ENCODE results near the gene DGKH.

The DGKH gene

GRCh38 chr13:42076309-42076713, 27.9 kb downstream of the DGKH start:
- Histone ChIP-seq H3K4me3 (ENCODE audit: low read depth, low read length) (no peak overlapping the region), H3K9me3 (ENCODE audit: severe bottlenecking) (no peaks in the 10 kb centered on the region), H3K36me3 (no peaks in the 10 kb centered on the region), H3K27ac (no peak overlapping the region), H3K27me3 (ENCODE audit: insufficient read depth, low read depth, severe bottlenecking) (no peaks in the 10 kb centered on the region)
- DNase-seq = no peak
- no peak for TF ChIP-seq CTCF (IDR thresholded peaks at IDR 0.05; ENCODE audit: low read depth, low read length)

GRCh38 chr13:42078128-42078808, 29.8 kb downstream of the DGKH start:
- Histone ChIP-seq H3K27ac (no peak overlapping the region), H3K4me3 (ENCODE audit: low read depth, low read length) (no peak overlapping the region), H3K36me3 (no peaks in the 10 kb centered on the region), H3K9me3 (ENCODE audit: severe bottlenecking) (no peaks in the 10 kb centered on the region), H3K27me3 (ENCODE audit: insufficient read depth, low read depth, severe bottlenecking) (no peaks in the 10 kb centered on the region)
- DNase-seq = no peak
- no peak for TF ChIP-seq CTCF (IDR thresholded peaks at IDR 0.05; ENCODE audit: low read depth, low read length)

GRCh38 chr13:42083138-42083770, 34.8 kb downstream of the DGKH start:
- Histone ChIP-seq H3K27me3 (ENCODE audit: insufficient read depth, low read depth, severe bottlenecking) (no peaks in the 10 kb centered on the region), H3K36me3 (no peaks in the 10 kb centered on the region), H3K9me3 (ENCODE audit: severe bottlenecking) (no peaks in the 10 kb centered on the region), H3K4me3 (ENCODE audit: low read depth, low read length) (no peak overlapping the region), H3K27ac (no peak overlapping the region)
- no peak for TF ChIP-seq CTCF (IDR thresholded peaks at IDR 0.05; ENCODE audit: low read depth, low read length)
- no peak for DNase-seq

- no peaks in the 10 kb centered on the region for H3K36me3 ChIP-seq
- TF ChIP-seq CTCF (IDR thresholded peaks at IDR 0.05; ENCODE audit: low read depth, low read length) = no peak
- no peak for DNase-seq
- H3K27ac ChIP-seq = no peak overlapping the region
- no peaks in the 10 kb centered on the region for H3K27me3 ChIP-seq (ENCODE audit: insufficient read depth, low read depth, severe bottlenecking)
- no peaks in the 10 kb centered on the region for H3K9me3 ChIP-seq (ENCODE audit: severe bottlenecking)
- H3K4me3 ChIP-seq (ENCODE audit: low read depth, low read length) = no peak overlapping the region
These were observed 36.3 kb downstream of the DGKH start for GRCh38 chr13:42084722-42085121.

- no peak overlapping the region for H3K4me3 ChIP-seq (ENCODE audit: low read depth, low read length)
- no peaks in the 10 kb centered on the region for H3K36me3 ChIP-seq
- DNase-seq = no peak
- no peak for TF ChIP-seq CTCF (IDR thresholded peaks at IDR 0.05; ENCODE audit: low read depth, low read length)
- H3K27me3 ChIP-seq (ENCODE audit: insufficient read depth, low read depth, severe bottlenecking) = no peaks in the 10 kb centered on the region
- no peaks in the 10 kb centered on the region for H3K9me3 ChIP-seq (ENCODE audit: severe bottlenecking)
- H3K27ac ChIP-seq = no peak overlapping the region
These were observed 38.1 kb downstream of the DGKH start for GRCh38 chr13:42086582-42086981.
